WI38 (cell line): Measurements from ENCODE around the gene TNNT2.

Experiments used
- H3K4me3 ChIP-seq: 2 replicates; pipeline ENCODE4 v1.5.1; 2011; ENCODE audit warnings: low read depth, mild to moderate bottlenecking, control low read depth, low read length
- CTCF ChIP-seq: IDR thresholded peaks from 2 replicates; pipeline ENCODE4 v1.5.1; 2012; ENCODE audit warnings: low read depth, mild to moderate bottlenecking, control low read depth, low read length

The TNNT2 gene

GRCh38 chr1:201408834-201409200 is 31.3 kb upstream of the TNNT2 start:
- no peak for TF ChIP-seq CTCF
- H3K4me3 ChIP-seq = no peak overlapping the region

- no peak overlapping the region for H3K4me3 ChIP-seq
- peak; percentile 99 for TF ChIP-seq CTCF
Observed at GRCh38 chr1:201408176-201408833, 30.8 kb upstream of the TNNT2 start.

GRCh38 chr1:201406831-201407406 is 29.4 kb upstream of the TNNT2 start:
- no peak overlapping the region for H3K4me3 ChIP-seq
- TF ChIP-seq CTCF = no peak

- no peak for TF ChIP-seq CTCF
- H3K4me3 ChIP-seq = no peak overlapping the region
Observed at GRCh38 chr1:201405484-201405831, 28.0 kb upstream of the TNNT2 start.

- no peak for TF ChIP-seq CTCF
- H3K4me3 ChIP-seq = no peak overlapping the region
Observed at GRCh38 chr1:201404722-201405483, 27.4 kb upstream of the TNNT2 start.

- H3K4me3 ChIP-seq = no peak overlapping the region
- no peak for TF ChIP-seq CTCF
Observed at GRCh38 chr1:201404055-201404454, 26.6 kb upstream of the TNNT2 start.

- no peak for TF ChIP-seq CTCF
- no peak overlapping the region for H3K4me3 ChIP-seq
Observed at GRCh38 chr1:201403359-201403758, 25.9 kb upstream of the TNNT2 start.
